AG10803 (cell line): ENCODE measurements around the gene PDZD11.

ENCODE experiments used
- DNase-seq: peaks from one replicate; pipeline ENCODE4 v3.0.0; 2010; ENCODE audit warnings: low read depth
- H3K4me3 ChIP-seq: 2 replicates; pipeline ENCODE4 v1.5.1; 2011; ENCODE audit warnings: mild to moderate bottlenecking, low read length, control low read depth
- TF ChIP-seq, protein P1 (sequence below): conservative IDR thresholded peaks from 2 replicates; pipeline ENCODE4 v1.5.1; 2011; ENCODE audit warnings: mild to moderate bottlenecking, low read length, control low read depth, inconsistent platforms

The PDZD11 gene

GRCh38 chrX:70322784-70323183 lies 33.1 kb upstream of the PDZD11 start:
- no peak overlapping the region for H3K4me3 ChIP-seq
- DNase-seq: no peak

GRCh38 chrX:70313503-70313902 lies 23.8 kb upstream of the PDZD11 start:
- TF ChIP-seq, protein P1, sequence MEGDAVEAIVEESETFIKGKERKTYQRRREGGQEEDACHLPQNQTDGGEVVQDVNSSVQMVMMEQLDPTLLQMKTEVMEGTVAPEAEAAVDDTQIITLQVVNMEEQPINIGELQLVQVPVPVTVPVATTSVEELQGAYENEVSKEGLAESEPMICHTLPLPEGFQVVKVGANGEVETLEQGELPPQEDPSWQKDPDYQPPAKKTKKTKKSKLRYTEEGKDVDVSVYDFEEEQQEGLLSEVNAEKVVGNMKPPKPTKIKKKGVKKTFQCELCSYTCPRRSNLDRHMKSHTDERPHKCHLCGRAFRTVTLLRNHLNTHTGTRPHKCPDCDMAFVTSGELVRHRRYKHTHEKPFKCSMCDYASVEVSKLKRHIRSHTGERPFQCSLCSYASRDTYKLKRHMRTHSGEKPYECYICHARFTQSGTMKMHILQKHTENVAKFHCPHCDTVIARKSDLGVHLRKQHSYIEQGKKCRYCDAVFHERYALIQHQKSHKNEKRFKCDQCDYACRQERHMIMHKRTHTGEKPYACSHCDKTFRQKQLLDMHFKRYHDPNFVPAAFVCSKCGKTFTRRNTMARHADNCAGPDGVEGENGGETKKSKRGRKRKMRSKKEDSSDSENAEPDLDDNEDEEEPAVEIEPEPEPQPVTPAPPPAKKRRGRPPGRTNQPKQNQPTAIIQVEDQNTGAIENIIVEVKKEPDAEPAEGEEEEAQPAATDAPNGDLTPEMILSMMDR: no peak
- peak; percentile 50 for DNase-seq
- no peak overlapping the region for H3K4me3 ChIP-seq

More at GRCh38 chrX:70322784-70323183, 33.1 kb upstream of the PDZD11 start:
- TF ChIP-seq, protein P1: no peak

GRCh38 chrX:70301716-70302115 lies 12.0 kb upstream of the PDZD11 start:
- no peak overlapping the region for H3K4me3 ChIP-seq
- peak; percentile 57 for DNase-seq
- TF ChIP-seq, protein P1: no peak

DNA sequence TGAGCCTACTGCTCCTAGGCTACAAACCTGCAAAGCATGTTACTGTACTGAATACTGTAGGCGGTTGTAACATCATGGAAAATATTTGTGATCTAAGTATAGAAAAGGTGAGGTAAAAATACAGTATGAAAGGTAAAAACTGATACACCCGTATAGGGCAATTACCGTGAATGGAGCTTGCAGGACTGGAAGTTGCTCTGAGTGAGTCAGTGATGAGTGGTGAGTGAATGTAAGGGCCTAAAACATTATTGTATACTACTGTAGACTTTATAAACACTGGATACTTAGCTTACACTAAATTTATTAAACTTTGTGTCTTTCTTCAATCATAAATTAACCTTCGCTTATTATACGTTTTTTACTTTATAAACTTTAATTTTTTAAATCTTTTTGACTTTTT lies 3.9 kb upstream of the PDZD11 start:
- TF ChIP-seq, protein P1: no peak
- no peak for DNase-seq
- H3K4me3 ChIP-seq: no peak overlapping the region

DNA sequence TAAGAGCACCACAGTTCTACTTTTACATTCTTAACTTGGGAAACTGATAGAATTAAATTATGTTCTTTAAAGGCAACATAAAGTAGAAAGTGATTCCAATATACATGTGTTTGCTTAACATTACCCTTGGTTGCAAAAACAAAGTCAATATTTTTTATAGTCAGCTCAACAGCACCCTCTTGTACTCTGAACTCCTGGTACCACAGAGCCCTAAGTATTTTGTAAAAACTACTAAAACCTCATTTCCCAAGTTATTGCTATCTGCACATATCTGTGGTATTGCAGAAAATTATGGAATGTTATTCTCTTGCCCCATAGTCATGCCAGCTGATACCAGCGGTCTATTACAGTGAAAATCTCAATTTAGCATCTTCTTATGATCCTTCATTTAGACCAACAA lies 3.1 kb upstream of the PDZD11 start:
- no peak overlapping the region for H3K4me3 ChIP-seq
- DNase-seq: peak; percentile 27
- TF ChIP-seq, protein P1: no peak

DNA sequence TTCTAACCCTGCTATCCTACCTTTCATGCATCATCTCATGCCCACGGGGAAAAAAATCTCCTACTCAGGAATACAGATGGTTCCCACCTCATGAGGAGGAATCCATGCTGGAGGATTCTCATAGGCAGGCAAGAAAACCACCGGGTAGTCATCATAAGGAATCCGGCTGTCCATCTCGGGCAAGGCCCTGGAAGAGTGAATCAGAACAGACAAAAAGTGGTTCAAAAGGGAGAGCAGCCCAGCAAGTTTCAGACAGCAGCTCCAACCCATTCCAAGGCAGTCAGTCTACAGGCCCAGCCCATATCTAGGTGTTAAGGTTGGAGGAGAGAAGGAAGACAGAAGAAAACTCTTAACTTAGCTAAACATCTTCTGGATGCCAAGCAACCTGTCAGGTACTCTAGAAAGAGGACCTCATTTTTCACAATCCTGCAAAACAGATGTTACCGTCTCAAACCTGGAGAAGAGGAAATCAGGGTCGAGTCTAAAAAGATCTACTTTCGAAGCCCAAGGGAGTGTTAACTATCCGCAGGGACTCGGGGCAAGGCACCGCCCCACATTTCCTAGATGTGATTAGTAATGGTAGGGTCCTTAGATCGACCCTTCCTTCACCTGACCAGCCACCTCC lies 447 bp downstream of the PDZD11 start:
- DNase-seq: no peak
- H3K4me3 ChIP-seq: peak overlapping the region; percentile 81
- TF ChIP-seq, protein P1: no peak

GRCh38 chrX:70281951-70282350 lies 7.8 kb downstream of the PDZD11 start, which contains the start of gene RAB41:
Gene RAB41 (plus strand): TSS chrX:70282172. CDS start chrX:70282218, 46 bp downstream.
- no peak within 1 kb of the TSS for H3K4me3 ChIP-seq
- DNase-seq: no peak
- TF ChIP-seq, protein P1: no peak
